ENCODE results near the gene NRXN3. TPM values are rescaled to one million over a fixed set of nuclear protein-coding genes. Genes with fewer than 3 reads are reported as not detected.

NRXN3 gene
- total RNA-seq, 1 experiment from 2014 or later, result not detected

DNA sequence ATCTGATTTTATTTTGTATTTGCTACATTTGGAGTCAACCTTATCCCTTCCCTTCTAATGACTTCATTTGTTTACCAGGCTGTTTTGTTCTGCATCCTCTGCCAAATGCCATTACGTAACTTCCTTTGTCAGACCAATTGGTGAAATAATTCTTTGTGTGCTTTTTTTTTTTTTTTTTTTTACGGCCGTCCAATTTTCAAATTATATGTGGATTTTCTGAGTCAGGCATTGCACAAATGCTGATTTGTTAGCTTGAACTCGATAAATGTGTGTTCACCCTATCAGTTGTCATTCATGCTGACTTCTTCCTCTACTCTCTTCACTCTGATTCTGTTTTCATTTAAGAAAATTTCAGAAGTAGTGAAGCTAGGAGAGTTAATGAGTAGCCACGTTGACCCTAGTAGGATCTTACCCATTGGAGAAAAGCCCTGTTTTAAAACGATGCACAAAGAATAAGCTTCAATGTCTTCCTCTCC lies 1654.9 kb downstream of the NRXN3 start:
- ATAC-seq, result no peak

DNA sequence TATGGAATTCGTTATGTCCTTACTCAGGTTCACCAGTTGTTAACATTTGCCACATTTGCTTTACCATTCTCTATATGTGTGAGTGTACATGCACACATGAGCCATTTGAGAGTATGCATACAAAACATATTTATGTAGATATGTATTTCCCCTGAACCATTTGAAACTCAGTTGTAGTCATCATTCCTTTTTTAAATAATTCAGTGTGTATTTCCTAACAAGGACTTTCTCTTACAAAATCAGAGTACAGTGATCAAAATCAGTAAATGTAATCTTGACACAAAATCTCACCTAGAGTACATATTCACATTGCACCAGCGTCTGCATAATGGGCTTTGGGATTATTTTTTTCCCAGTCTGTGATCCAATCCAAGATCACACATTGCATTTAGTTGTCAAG lies 1656.2 kb downstream of the NRXN3 start:
- no peak for DNase-seq (ENCODE audit: low read depth, low spot score)
- CTCF ChIA-PET, result no interaction called here
- TF ChIP-seq SIN3A (IDR thresholded peaks at IDR 0.05; ENCODE audit: borderline replicate concordance, insufficient read depth, low read depth, low read length) (no peak), TCF7L2 (IDR thresholded peaks at IDR 0.05; ENCODE audit: low read depth, low read length) (no peak), POLR2AphosphoS5 (IDR thresholded peaks at IDR 0.05; ENCODE audit: low read depth, low read length) (no peak)
- TF ChIP-seq, protein P1, sequence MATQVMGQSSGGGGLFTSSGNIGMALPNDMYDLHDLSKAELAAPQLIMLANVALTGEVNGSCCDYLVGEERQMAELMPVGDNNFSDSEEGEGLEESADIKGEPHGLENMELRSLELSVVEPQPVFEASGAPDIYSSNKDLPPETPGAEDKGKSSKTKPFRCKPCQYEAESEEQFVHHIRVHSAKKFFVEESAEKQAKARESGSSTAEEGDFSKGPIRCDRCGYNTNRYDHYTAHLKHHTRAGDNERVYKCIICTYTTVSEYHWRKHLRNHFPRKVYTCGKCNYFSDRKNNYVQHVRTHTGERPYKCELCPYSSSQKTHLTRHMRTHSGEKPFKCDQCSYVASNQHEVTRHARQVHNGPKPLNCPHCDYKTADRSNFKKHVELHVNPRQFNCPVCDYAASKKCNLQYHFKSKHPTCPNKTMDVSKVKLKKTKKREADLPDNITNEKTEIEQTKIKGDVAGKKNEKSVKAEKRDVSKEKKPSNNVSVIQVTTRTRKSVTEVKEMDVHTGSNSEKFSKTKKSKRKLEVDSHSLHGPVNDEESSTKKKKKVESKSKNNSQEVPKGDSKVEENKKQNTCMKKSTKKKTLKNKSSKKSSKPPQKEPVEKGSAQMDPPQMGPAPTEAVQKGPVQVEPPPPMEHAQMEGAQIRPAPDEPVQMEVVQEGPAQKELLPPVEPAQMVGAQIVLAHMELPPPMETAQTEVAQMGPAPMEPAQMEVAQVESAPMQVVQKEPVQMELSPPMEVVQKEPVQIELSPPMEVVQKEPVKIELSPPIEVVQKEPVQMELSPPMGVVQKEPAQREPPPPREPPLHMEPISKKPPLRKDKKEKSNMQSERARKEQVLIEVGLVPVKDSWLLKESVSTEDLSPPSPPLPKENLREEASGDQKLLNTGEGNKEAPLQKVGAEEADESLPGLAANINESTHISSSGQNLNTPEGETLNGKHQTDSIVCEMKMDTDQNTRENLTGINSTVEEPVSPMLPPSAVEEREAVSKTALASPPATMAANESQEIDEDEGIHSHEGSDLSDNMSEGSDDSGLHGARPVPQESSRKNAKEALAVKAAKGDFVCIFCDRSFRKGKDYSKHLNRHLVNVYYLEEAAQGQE (IDR thresholded peaks at IDR 0.05; ENCODE audit: insufficient read depth in 1 of 2, low read depth in 2 of 2, low read length in 1 of 2), result no peak
- TF ChIP-seq, protein P2, sequence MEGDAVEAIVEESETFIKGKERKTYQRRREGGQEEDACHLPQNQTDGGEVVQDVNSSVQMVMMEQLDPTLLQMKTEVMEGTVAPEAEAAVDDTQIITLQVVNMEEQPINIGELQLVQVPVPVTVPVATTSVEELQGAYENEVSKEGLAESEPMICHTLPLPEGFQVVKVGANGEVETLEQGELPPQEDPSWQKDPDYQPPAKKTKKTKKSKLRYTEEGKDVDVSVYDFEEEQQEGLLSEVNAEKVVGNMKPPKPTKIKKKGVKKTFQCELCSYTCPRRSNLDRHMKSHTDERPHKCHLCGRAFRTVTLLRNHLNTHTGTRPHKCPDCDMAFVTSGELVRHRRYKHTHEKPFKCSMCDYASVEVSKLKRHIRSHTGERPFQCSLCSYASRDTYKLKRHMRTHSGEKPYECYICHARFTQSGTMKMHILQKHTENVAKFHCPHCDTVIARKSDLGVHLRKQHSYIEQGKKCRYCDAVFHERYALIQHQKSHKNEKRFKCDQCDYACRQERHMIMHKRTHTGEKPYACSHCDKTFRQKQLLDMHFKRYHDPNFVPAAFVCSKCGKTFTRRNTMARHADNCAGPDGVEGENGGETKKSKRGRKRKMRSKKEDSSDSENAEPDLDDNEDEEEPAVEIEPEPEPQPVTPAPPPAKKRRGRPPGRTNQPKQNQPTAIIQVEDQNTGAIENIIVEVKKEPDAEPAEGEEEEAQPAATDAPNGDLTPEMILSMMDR (IDR thresholded peaks at IDR 0.05), result no peak
- POLR2A ChIA-PET, result no interaction called here
- ATAC-seq, result no peak
- Histone ChIP-seq H3K9me3 (ENCODE audit: control insufficient read depth, insufficient read depth, low read depth, low read length) (no peaks in the 10 kb centered on the region), H3K27ac (ENCODE audit: low read length) (no peak overlapping the region), H3K27me3 (ENCODE audit: control insufficient read depth, insufficient read depth, low read length) (no peaks in the 10 kb centered on the region), H3K36me3 (ENCODE audit: control insufficient read depth, insufficient read depth, low read length) (no peaks in the 10 kb centered on the region), H3K4me1 (ENCODE audit: control insufficient read depth, insufficient read depth, low read length) (no peaks in the 10 kb centered on the region), H3K4me3 (ENCODE audit: low read depth in 2 of 2, low read length in 2 of 2) (no peak overlapping the region)
- intact Hi-C loops (cut with micrococcal nuclease; ENCODE audit: unreplicated experiment), result no loop called here
- in situ Hi-C loops (cut with HindIII; ENCODE audit: low pct_unique_long_range_greater_than_20kb, low sequenced_read_pairs), result no loop called here
- no TSS peak for BruUV-seq (replicated peaks)

More for the DNA sequence above, 1654.9 kb downstream of the NRXN3 start:
- intact Hi-C loops (cut with micrococcal nuclease; ENCODE audit: unreplicated experiment), result no loop called here
- H3K36me3 ChIP-seq (ENCODE audit: control insufficient read depth, insufficient read depth, low read length), result no peaks in the 10 kb centered on the region
- no peak overlapping the region for H3K27ac ChIP-seq (ENCODE audit: low read length)
- DNase-seq (ENCODE audit: low read depth, low spot score), result no peak
- no TSS peak for BruUV-seq (replicated peaks)
- H3K27me3 ChIP-seq (ENCODE audit: control insufficient read depth, insufficient read depth, low read length), result no peaks in the 10 kb centered on the region
- TF ChIP-seq POLR2AphosphoS5 (IDR thresholded peaks at IDR 0.05; ENCODE audit: low read depth, low read length), result no peak
- TF ChIP-seq, protein P2 (IDR thresholded peaks at IDR 0.05), result no peak
- TF ChIP-seq, protein P1 (IDR thresholded peaks at IDR 0.05; ENCODE audit: insufficient read depth in 1 of 2, low read depth in 2 of 2, low read length in 1 of 2), result no peak
- no peak for TF ChIP-seq SIN3A (IDR thresholded peaks at IDR 0.05; ENCODE audit: borderline replicate concordance, insufficient read depth, low read depth, low read length)
- no peak for TF ChIP-seq TCF7L2 (IDR thresholded peaks at IDR 0.05; ENCODE audit: low read depth, low read length)
- POLR2A ChIA-PET, result no interaction called here
- no peaks in the 10 kb centered on the region for H3K9me3 ChIP-seq (ENCODE audit: control insufficient read depth, insufficient read depth, low read depth, low read length)
- no peaks in the 10 kb centered on the region for H3K4me1 ChIP-seq (ENCODE audit: control insufficient read depth, insufficient read depth, low read length)
- CTCF ChIA-PET, result no interaction called here
- no peak overlapping the region for H3K4me3 ChIP-seq (ENCODE audit: low read depth in 2 of 2, low read length in 2 of 2)
- in situ Hi-C loops (cut with HindIII; ENCODE audit: low pct_unique_long_range_greater_than_20kb, low sequenced_read_pairs), result no loop called here

Data from Panc1 (cell line).